Measurements from ENCODE around the gene DIPK1C.

DNA sequence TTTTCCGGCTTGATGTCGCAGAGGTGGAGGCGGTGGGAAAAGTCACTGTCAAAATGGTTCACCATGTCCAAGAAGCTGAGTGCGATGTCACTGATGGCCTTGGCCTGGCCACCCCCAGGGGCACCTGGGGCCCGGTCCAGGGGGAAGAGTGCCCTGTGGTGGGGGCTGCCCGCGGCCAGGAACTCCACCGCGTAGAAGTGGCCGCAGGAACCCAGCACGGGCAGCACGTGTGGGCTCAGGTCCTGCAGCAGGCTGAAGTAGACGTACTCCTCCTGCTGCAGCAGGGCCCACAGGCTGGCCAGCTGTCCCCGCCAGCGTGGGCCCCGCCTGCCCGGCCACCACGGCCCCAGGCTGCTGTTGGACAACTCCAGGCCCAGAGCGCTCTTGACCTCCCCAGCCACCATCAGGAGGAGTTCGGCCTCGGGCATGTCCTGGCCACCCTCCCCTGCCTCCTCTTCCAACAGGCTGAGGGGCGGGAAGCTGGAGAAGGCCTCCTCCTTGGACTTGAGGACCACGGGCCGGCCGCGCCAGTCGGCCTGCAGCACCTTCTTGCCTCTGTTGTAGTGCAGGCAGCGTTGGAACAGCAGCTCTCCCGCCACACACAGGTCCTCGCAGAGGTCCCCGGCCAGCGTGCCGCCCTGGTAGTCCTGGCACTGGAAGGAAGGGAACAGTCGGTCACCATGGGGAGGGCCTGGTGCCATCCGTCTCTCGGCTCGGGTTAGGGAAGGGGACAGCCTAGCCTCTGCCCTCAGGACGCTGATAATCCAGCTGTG is 10.3 kb downstream of the DIPK1C start:
- TF ChIP-seq, protein P1, sequence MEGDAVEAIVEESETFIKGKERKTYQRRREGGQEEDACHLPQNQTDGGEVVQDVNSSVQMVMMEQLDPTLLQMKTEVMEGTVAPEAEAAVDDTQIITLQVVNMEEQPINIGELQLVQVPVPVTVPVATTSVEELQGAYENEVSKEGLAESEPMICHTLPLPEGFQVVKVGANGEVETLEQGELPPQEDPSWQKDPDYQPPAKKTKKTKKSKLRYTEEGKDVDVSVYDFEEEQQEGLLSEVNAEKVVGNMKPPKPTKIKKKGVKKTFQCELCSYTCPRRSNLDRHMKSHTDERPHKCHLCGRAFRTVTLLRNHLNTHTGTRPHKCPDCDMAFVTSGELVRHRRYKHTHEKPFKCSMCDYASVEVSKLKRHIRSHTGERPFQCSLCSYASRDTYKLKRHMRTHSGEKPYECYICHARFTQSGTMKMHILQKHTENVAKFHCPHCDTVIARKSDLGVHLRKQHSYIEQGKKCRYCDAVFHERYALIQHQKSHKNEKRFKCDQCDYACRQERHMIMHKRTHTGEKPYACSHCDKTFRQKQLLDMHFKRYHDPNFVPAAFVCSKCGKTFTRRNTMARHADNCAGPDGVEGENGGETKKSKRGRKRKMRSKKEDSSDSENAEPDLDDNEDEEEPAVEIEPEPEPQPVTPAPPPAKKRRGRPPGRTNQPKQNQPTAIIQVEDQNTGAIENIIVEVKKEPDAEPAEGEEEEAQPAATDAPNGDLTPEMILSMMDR (conservative IDR thresholded peaks at IDR 0.05 in 1 of 2, IDR thresholded peaks at IDR 0.05 in 1 of 2; ENCODE audit: low read depth in 1 of 2, low read length in 2 of 2) = no peak
- TF ChIP-seq EZH2 (IDR thresholded peaks at IDR 0.05; ENCODE audit: low read length, missing control alignments) = no peak

Data from fibroblast of lung (primary cell).